GM19238 (cell line): ENCODE results near the gene GRIN2C.
"Not testable (repeated sequence)": the region's sequence is repeated elsewhere in the genome, so short reads cannot be mapped to it uniquely, and the experiment has no call there.

Experiments
- DNase-seq: peaks from one replicate; pipeline ENCODE4 v3.0.0; 2011; ENCODE audit warnings: low spot score; ENCODE audit not compliant: insufficient read length

GRIN2C gene

GRCh38 chr17:74859459-74860228, at the start of gene GRIN2C:
Gene GRIN2C, minus strand, starts transcription at chr17:74859885. Its CDS starts 4,793 bp downstream, at chr17:74855092.
- DNase-seq = no peak

GRCh38 chr17:74909097-74909496, 49.4 kb upstream of the GRIN2C start:
- not testable (repeated sequence) for DNase-seq

- no peak for DNase-seq
Measured at GRCh38 chr17:74907012-74907411, 47.3 kb upstream of the GRIN2C start.

GRCh38 chr17:74906214-74906793, 46.6 kb upstream of the GRIN2C start:
- DNase-seq = not testable (repeated sequence)

- no peak for DNase-seq
Measured at GRCh38 chr17:74904687-74905409, 45.2 kb upstream of the GRIN2C start.

GRCh38 chr17:74903671-74904070, 44.0 kb upstream of the GRIN2C start:
- DNase-seq = no peak

GRCh38 chr17:74903034-74903433, 43.3 kb upstream of the GRIN2C start:
- no peak for DNase-seq

GRCh38 chr17:74901353-74902135, 41.9 kb upstream of the GRIN2C start:
- no peak for DNase-seq

- no peak for DNase-seq
Measured at GRCh38 chr17:74900208-74900607, 40.5 kb upstream of the GRIN2C start.

- DNase-seq = no peak
Measured at GRCh38 chr17:74898376-74898946, 38.8 kb upstream of the GRIN2C start.

- no peak for DNase-seq
Measured at GRCh38 chr17:74893936-74894671, 34.4 kb upstream of the GRIN2C start.

- DNase-seq = no peak
Measured at GRCh38 chr17:74892974-74893911, 33.6 kb upstream of the GRIN2C start, which contains the start of gene FADS6. Gene FADS6, minus strand, starts transcription at chr17:74893633. Its CDS starts 38 bp downstream, at chr17:74893595.

- DNase-seq = no peak
Measured at GRCh38 chr17:74892013-74892841, 32.5 kb upstream of the GRIN2C start.

- no peak for DNase-seq
Measured at GRCh38 chr17:74890554-74890953, 30.9 kb upstream of the GRIN2C start.

- no peak for DNase-seq
Measured at GRCh38 chr17:74888469-74888868, 28.8 kb upstream of the GRIN2C start.

- DNase-seq = no peak
Measured at GRCh38 chr17:74883241-74883745, 23.6 kb upstream of the GRIN2C start.

GRCh38 chr17:74882517-74883240, 23.0 kb upstream of the GRIN2C start:
- no peak for DNase-seq
